GM10248 (cell line): Measurements from ENCODE around the gene SYT7.
A peak's percentile ranks its signal among the peaks of the same experiment; 100 is the strongest.

Source experiments
- CTCF ChIA-PET: fragments of 300-600 bp; sonication (Branson Sonifier 250); formaldehyde crosslinking; extraction: SDS; loops from one replicate; lab custom pipeline; 2021; ENCODE audit warnings: antibody characterized with exemption; lab: Yijun Ruan, JAX
- POLR2A ChIA-PET: fragments of 350-650 bp; sonication (Branson Sonifier 250); formaldehyde crosslinking; extraction: SDS; loops from one replicate; lab custom pipeline; 2020; ENCODE audit warnings: antibody characterized with exemption; lab: Yijun Ruan, JAX
- DNase-seq: peaks from one replicate; pipeline ENCODE4 v3.0.0; 2012; ENCODE audit errors: extremely low spot score
- CTCF ChIP-seq: IDR thresholded peaks from 2 replicates; pipeline ENCODE4 v1.5.1; 2012; ENCODE audit warnings: mild to moderate bottlenecking, low read depth; ENCODE audit errors: extremely low read depth, missing control alignments, control extremely low read depth

Gene SYT7

DNA sequence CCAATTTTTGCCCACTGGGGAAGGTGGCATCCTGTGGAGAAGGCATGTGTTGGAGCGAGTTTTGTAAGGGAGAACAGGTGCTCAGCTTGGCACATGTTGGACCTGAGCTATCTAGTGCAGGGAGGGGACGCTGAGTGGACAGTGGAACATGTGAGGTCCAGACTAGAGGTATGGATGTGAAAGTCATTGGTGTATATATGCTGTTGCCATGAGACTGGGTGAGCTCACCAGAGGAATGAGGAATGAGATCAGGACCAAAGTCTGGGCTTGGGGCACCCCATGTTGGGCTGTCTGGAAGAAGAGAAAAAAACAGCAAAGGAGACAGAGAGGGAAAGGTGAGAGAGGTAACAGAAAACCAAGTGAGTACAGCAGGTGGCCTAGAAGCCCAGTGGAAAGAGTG, 12.3 kb upstream of the SYT7 start:
- no peak for DNase-seq
- POLR2A ChIA-PET, result no interaction called here
- CTCF ChIA-PET, result interaction anchor here (1.0 to 1.2 kb wide), 2 partner anchors 12 to 15 kb away, joined by 3 read pairs; partner anchors contain the start of gene SYT7
- no peak for TF ChIP-seq CTCF

GRCh38 chr11:61592176-61592575, 11.3 kb upstream of the SYT7 start:
- ChIA-PET POLR2A (no interaction called here), CTCF (interaction anchor here (1.2 kb wide), 1 partner anchor 14 kb away, joined by 3 read pairs; no protein-coding TSS in a partner anchor)
- no peak for TF ChIP-seq CTCF
- no peak for DNase-seq

DNA sequence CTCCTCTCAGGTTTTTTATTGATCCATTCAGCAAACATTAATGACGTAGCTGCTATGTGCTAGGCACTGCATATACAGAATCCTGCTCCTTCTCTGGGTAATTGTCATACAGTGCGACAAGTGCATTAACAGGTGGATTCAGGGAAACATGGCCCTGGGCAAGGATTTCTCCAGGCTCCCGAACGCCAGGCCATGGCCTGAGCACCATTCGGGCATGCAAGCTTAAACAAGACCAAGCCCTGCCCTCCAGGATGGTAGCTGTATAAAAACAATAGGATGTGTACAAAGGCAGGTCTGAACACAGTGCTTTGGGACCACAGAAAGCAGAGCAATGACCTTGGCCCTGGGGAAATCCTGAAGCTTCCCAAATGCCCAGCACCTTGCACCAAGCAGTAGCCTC, 9.1 kb upstream of the SYT7 start:
- ChIA-PET POLR2A (no interaction called here), CTCF (interaction anchor here (1.0 to 1.6 kb wide), 3 partner anchors 9 to 73 kb away, joined by 3 to 5 read pairs (median 3); no protein-coding TSS in a partner anchor)
- DNase-seq, result no peak
- TF ChIP-seq CTCF, result no peak

- CTCF ChIA-PET, result interaction anchor here (1.1 to 1.3 kb wide), 3 partner anchors 48 to 310 kb away, joined by 3 to 4 read pairs (median 3); no protein-coding TSS in a partner anchor
- TF ChIP-seq CTCF, result no peak
- POLR2A ChIA-PET, result interaction anchor here (0.7 kb wide), 1 partner anchor 116 kb away, joined by 5 read pairs; no protein-coding TSS in a partner anchor
- DNase-seq, result no peak
These were observed 7.9 kb upstream of the SYT7 start for GRCh38 chr11:61588728-61589191.

GRCh38 chr11:61587951-61588727, 7.3 kb upstream of the SYT7 start:
- CTCF ChIA-PET, result interaction anchor here (0.9 to 1.3 kb wide), 4 partner anchors 12 to 311 kb away, joined by 3 to 4 read pairs (median 4); no protein-coding TSS in a partner anchor
- no peak for TF ChIP-seq CTCF
- DNase-seq, result peak; percentile 58
- POLR2A ChIA-PET, result interaction anchor here (0.7 kb wide), 1 partner anchor 116 kb away, joined by 5 read pairs; no protein-coding TSS in a partner anchor

GRCh38 chr11:61587541-61587941, 6.7 kb upstream of the SYT7 start:
- POLR2A ChIA-PET, result interaction anchor here (0.5 kb wide), 1 partner anchor 80 kb away, joined by 3 read pairs; no protein-coding TSS in a partner anchor
- no peak for DNase-seq
- CTCF ChIA-PET, result interaction anchor here (0.9 to 1.4 kb wide), 3 partner anchors 12 to 252 kb away, joined by 3 to 6 read pairs (median 4); no protein-coding TSS in a partner anchor
- no peak for TF ChIP-seq CTCF
